ENCODE results near the gene ROPN1L. TPM values are rescaled to one million over a fixed set of nuclear protein-coding genes. Genes with fewer than 3 reads are reported as not detected.
A peak's percentile ranks its signal among the peaks of the same experiment; 100 is the strongest.

ROPN1L gene
- total RNA-seq, 4 donors from 2014 or later, result 6.3 TPM; not detected in 3

GRCh38 chr5:10438301-10438700 is 3.4 kb upstream of the ROPN1L start:
- Histone ChIP-seq H3K27ac (no peak overlapping the region), H3K9me3 (no peaks in the 10 kb centered on the region), H3K36me3 (no peaks in the 10 kb centered on the region), H3K27me3 (no peaks in the 10 kb centered on the region), H3K4me3 (no peak overlapping the region), H3K4me1 (peaks cover 0 to 4% of the 10 kb centered on the region in 2 donors)
- no peak for DNase-seq
- intact Hi-C loops (cut with DNase I; ENCODE audit: low total_unique reads), result no loop called here
- no peak for TF ChIP-seq POLR2A (IDR thresholded peaks at IDR 0.05)

- Histone ChIP-seq H3K9me3 (no peaks in the 10 kb centered on the region), H3K27me3 (no peaks in the 10 kb centered on the region), H3K27ac (no peak overlapping the region), H3K36me3 (no peaks in the 10 kb centered on the region), H3K4me3 (no peak overlapping the region), H3K4me1 (peaks cover 0 to 4% of the 10 kb centered on the region in 2 donors)
- TF ChIP-seq CTCF (IDR thresholded peaks at IDR 0.05), result no peak
- TF ChIP-seq POLR2A (IDR thresholded peaks at IDR 0.05), result no peak
- intact Hi-C loops (cut with DNase I; ENCODE audit: low total_unique reads), result no loop called here
- no peak for DNase-seq
Observed at GRCh38 chr5:10439692-10440091, 2.0 kb upstream of the ROPN1L start.

DNA sequence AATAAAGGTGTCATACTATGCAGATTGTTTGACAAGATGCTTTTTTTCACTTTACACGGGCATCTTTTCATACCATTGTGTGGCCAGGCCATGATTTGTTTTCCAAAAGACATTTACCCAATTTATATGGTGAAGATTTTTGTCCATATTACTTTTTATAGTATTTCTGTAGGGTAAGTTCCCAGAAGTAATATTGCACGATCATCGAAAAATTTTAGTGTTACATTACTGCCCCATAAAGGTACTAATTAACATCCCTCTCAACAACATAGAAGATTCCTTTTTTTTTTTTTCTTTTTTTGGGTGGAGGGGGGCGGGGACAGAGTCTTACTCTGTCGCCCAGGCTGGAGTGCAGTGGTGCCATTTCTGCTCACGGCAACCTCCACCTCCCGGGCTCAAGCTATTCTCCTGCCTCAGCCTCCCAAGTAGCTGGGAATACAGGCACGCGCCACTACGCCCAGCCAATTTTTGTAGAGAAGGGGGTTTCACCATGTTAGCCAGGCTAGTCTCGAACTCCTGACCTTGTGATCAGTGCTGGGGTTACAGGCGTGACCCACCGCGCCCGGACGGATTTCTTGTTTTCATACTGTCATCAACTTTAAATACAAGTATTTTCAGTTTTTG is 1.2 kb upstream of the ROPN1L start:
- DNase-seq, result no peak
- TF ChIP-seq CTCF (IDR thresholded peaks at IDR 0.05) (no peak), POLR2A (IDR thresholded peaks at IDR 0.05) (no peak)
- no peaks in the 10 kb centered on the region for H3K36me3 ChIP-seq
- peak overlapping the region; percentile 84 to 87 for H3K27ac ChIP-seq
- peaks cover 0 to 4% of the 10 kb centered on the region in 2 donors for H3K4me1 ChIP-seq
- H3K9me3 ChIP-seq, result no peaks in the 10 kb centered on the region
- no peaks in the 10 kb centered on the region for H3K27me3 ChIP-seq
- intact Hi-C loops (cut with DNase I; ENCODE audit: low total_unique reads), result no loop called here
- H3K4me3 ChIP-seq, result peak overlapping the region; percentile 55 to 65

DNA sequence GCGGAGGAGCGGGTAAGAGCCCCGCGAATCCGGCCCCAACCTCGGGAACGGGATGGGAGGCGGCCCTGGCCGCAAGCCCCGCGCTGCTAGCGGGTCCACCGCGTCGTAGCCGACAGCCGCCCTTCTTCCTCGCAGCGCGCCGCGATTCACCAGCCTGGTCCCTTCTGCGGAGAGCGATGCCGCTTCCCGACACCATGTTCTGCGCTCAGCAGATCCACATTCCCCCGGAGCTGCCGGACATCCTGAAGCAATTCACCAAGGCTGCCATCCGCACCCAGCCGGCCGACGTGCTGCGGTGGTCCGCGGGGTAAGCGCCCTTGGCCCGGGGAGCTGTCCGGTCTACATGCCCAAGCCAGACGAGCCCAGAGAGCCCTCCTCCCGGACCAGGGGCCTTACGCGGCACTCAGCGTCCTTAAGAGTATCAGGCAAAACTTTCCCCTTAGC is 335 bp downstream of the ROPN1L start:
- no peak for TF ChIP-seq CTCF (IDR thresholded peaks at IDR 0.05)
- no peak for TF ChIP-seq POLR2A (IDR thresholded peaks at IDR 0.05)
- no peaks in the 10 kb centered on the region for H3K36me3 ChIP-seq
- H3K4me1 ChIP-seq, result peaks cover 0 to 4% of the 10 kb centered on the region in 2 donors
- DNase-seq, result peak in 1 of 2 donors; percentile 22
- peak overlapping the region; percentile 55 to 65 for H3K4me3 ChIP-seq
- no peaks in the 10 kb centered on the region for H3K9me3 ChIP-seq
- H3K27ac ChIP-seq, result peak overlapping the region in 1 of 2 donors; percentile 87
- intact Hi-C loops (cut with DNase I; ENCODE audit: low total_unique reads), result no loop called here
- no peaks in the 10 kb centered on the region for H3K27me3 ChIP-seq

- Histone ChIP-seq H3K4me3 (no peak overlapping the region), H3K4me1 (peaks cover 0 to 4% of the 10 kb centered on the region in 2 donors), H3K36me3 (no peaks in the 10 kb centered on the region), H3K27ac (no peak overlapping the region), H3K9me3 (no peaks in the 10 kb centered on the region), H3K27me3 (no peaks in the 10 kb centered on the region)
- intact Hi-C loops (cut with DNase I; ENCODE audit: low total_unique reads), result no loop called here
- peak in 1 of 2 donors; percentile 1 for DNase-seq
- TF ChIP-seq CTCF (IDR thresholded peaks at IDR 0.05), result no peak
- no peak for TF ChIP-seq POLR2A (IDR thresholded peaks at IDR 0.05)
Observed at GRCh38 chr5:10442576-10442975, 897 bp downstream of the ROPN1L start.
